H1 (cell line): ENCODE measurements around the gene SHANK2. TPM values are rescaled to one million over a fixed set of nuclear protein-coding genes. Genes with fewer than 3 reads are reported as not detected.
A peak's percentile ranks its signal among the peaks of the same experiment; 100 is the strongest.

Source experiments
- CTCF ChIA-PET: fragments of 300-600 bp; sonication (Branson Sonifier 250); formaldehyde crosslinking; loops from one replicate; lab custom pipeline; 2021; ENCODE audit not compliant: partially characterized antibody; lab: Charles Lee
- POLR2A ChIA-PET: fragments of 300-600 bp; sonication (Branson Sonifier 250); formaldehyde crosslinking; loops from one replicate; lab custom pipeline; 2021; ENCODE audit warnings: inconsistent platforms; ENCODE audit not compliant: partially characterized antibody; lab: Charles Lee
- DNase-seq, 2 experiments: peaks; one replicate each; pipeline versions ENCODE4 v3.0.0 to v3.0.0-alpha.2; 2010 to 2022; ENCODE audit warnings: low spot score in 2 of 2, low read depth in 1 of 2, mixed read lengths in 1 of 2
- FAIRE-seq: peaks from 2 replicates; lab custom pipeline; 2011; peaks lifted over from hg19 to GRCh38; lab: Jason Lieb, UNC
- H2AFZ ChIP-seq: 2 replicates; pipeline ENCODE4 v1.8.1; 2012; ENCODE audit warnings: low read length, inconsistent platforms
- H2AK5ac ChIP-seq: 2 replicates; pipeline ENCODE4 v1.6.1; 2013; ENCODE audit warnings: low read depth, low read length
- H2BK120ac ChIP-seq: replicated peaks from 2 replicates; pipeline ENCODE3; 2013; ENCODE audit warnings: low read depth, low read length, inconsistent platforms
- H2BK12ac ChIP-seq: 2 replicates; pipeline ENCODE4 v1.6.1; 2013; ENCODE audit warnings: low read depth, low read length
- H2BK15ac ChIP-seq: 2 replicates; pipeline ENCODE4 v1.6.1; 2013; ENCODE audit warnings: low read length
- H2BK20ac ChIP-seq: 2 replicates; pipeline ENCODE4 v1.6.1; 2013; ENCODE audit warnings: low read length
- H2BK5ac ChIP-seq: 2 replicates; pipeline ENCODE4 v1.6.1; 2013; ENCODE audit warnings: low read depth, low read length
- H3K14ac ChIP-seq: 2 replicates; pipeline ENCODE4 v1.6.1; 2013; ENCODE audit warnings: inconsistent platforms; ENCODE audit not compliant: insufficient read length
- H3K18ac ChIP-seq: 2 replicates; pipeline ENCODE4 v1.6.1; 2013; ENCODE audit warnings: low read length; ENCODE audit errors: extremely low read depth
- H3K23ac ChIP-seq: 2 replicates; pipeline ENCODE4 v1.6.1; 2013; ENCODE audit warnings: inconsistent platforms; ENCODE audit not compliant: insufficient read length
- H3K23me2 ChIP-seq: 2 replicates; pipeline ENCODE4 v1.6.1; 2013; ENCODE audit warnings: low read depth, low read length
- H3K27ac ChIP-seq: 2 replicates; pipeline ENCODE4 v1.6.1; 2011; ENCODE audit warnings: low read depth, low read length, inconsistent platforms
- H3K27me3 ChIP-seq, 4 experiments: replicated peaks in 1 of 4; 1 replicate in 1 of 4; 2 replicates in 3 of 4; pipeline versions ENCODE4 v1.6.1 to v1.8.1; 2011 to 2013; ENCODE audit warnings: low read length in 3 of 4, mild to moderate bottlenecking in 3 of 4, inconsistent platforms in 2 of 4, mixed read lengths in 2 of 4, moderate library complexity in 1 of 4; ENCODE audit not compliant: control insufficient read depth in 3 of 4, insufficient read depth in 3 of 4; ENCODE audit errors: extremely low read depth in 1 of 4
- H3K36me3 ChIP-seq, 4 experiments: 2 replicates each; pipeline versions ENCODE4 v1.6.1 to v1.8.1; 2011 to 2013; ENCODE audit warnings: mild to moderate bottlenecking in 4 of 4, low read length in 3 of 4, moderate library complexity in 2 of 4, control low read depth in 1 of 4, inconsistent platforms in 1 of 4; ENCODE audit not compliant: insufficient read depth in 4 of 4, control insufficient read depth in 2 of 4
- H3K4ac ChIP-seq: replicated peaks from 2 replicates; pipeline ENCODE3; 2013; ENCODE audit warnings: low read length, low read depth, mixed read lengths, inconsistent platforms; ENCODE audit not compliant: insufficient read length
- H3K4me1 ChIP-seq, 4 experiments: replicated peaks in 1 of 4; 1 replicate in 1 of 4; 2 replicates in 3 of 4; pipeline versions ENCODE4 v1.6.1 to v1.8.1; 2011 to 2013; ENCODE audit warnings: low read length in 3 of 4, inconsistent platforms in 2 of 4, mixed read lengths in 1 of 4; ENCODE audit not compliant: insufficient read depth in 4 of 4, control insufficient read depth in 3 of 4
- H3K4me2 ChIP-seq, 2 experiments: 2 replicates each; pipeline versions ENCODE4 v1.6.1 to v1.8.1; 2011 to 2013; ENCODE audit warnings: low read depth in 2 of 2, low read length in 2 of 2, control low read depth in 1 of 2, inconsistent platforms in 1 of 2, mild to moderate bottlenecking in 1 of 2; ENCODE audit not compliant: insufficient read depth in 1 of 2
- H3K4me3 ChIP-seq, 4 experiments: fragments of 200-600, 300-600 bp in 1 of 4; sonication (generic), shearing (Covaris generic), sonication (Bioruptor Twin) in 1 of 4; 2 replicates each; pipeline versions ENCODE4 v1.5.1 to v1.8.1; 2011 to 2016; ENCODE audit warnings: low read length in 4 of 4, low read depth in 3 of 4, control low read depth in 2 of 4, inconsistent platforms in 2 of 4, mild to moderate bottlenecking in 2 of 4, mixed read lengths in 1 of 4, moderate library complexity in 1 of 4; ENCODE audit not compliant: insufficient read depth in 2 of 4; ENCODE audit errors: extremely low read depth in 1 of 4
- H3K56ac ChIP-seq: replicated peaks from 2 replicates; pipeline ENCODE3; 2013; ENCODE audit warnings: low read depth, mild to moderate bottlenecking, mixed read lengths, low read length, inconsistent platforms; ENCODE audit not compliant: insufficient read length
- H3K79me1 ChIP-seq: 2 replicates; pipeline ENCODE4 v1.6.1; 2013; ENCODE audit warnings: low read depth, low read length, control low read depth
- H3K79me2 ChIP-seq, 2 experiments: 2 replicates each; pipeline versions ENCODE4 v1.6.1 to v1.8.1; 2012 to 2013; ENCODE audit warnings: low read length in 2 of 2, mild to moderate bottlenecking in 2 of 2, inconsistent platforms in 1 of 2; ENCODE audit not compliant: insufficient read depth in 2 of 2, control insufficient read depth in 1 of 2
- H3K9ac ChIP-seq, 4 experiments: replicated peaks in 1 of 4; 1 replicate in 1 of 4; 2 replicates in 3 of 4; pipeline versions ENCODE4 v1.6.1 to v1.8.1; 2011 to 2013; ENCODE audit warnings: low read depth in 3 of 4, low read length in 3 of 4, control low read depth in 2 of 4, mild to moderate bottlenecking in 2 of 4, moderate library complexity in 2 of 4, inconsistent platforms in 1 of 4; ENCODE audit errors: extremely low read depth in 1 of 4
- H3K9me3 ChIP-seq, 2 experiments: 2 replicates each; pipeline versions ENCODE4 v1.6.1 to v1.8.1; 2012 to 2013; ENCODE audit warnings: mild to moderate bottlenecking in 2 of 2, moderate library complexity in 2 of 2, control low read depth in 1 of 2, inconsistent platforms in 1 of 2, low read depth in 1 of 2, low read length in 1 of 2, mixed read lengths in 1 of 2; ENCODE audit not compliant: insufficient read depth in 2 of 2
- H4K20me1 ChIP-seq, 2 experiments: replicated peaks in 1 of 2; 2 replicates each; pipeline versions ENCODE3 to v1.8.1; 2011 to 2013; ENCODE audit warnings: inconsistent platforms in 2 of 2, low read length in 2 of 2, mild to moderate bottlenecking in 1 of 2; ENCODE audit not compliant: insufficient read depth in 2 of 2, control insufficient read depth in 1 of 2
- H4K5ac ChIP-seq: 2 replicates; pipeline ENCODE4 v1.6.1; 2013; ENCODE audit warnings: low read length, low read depth, mixed read lengths, inconsistent platforms; ENCODE audit not compliant: insufficient read length
- H4K8ac ChIP-seq: 2 replicates; pipeline ENCODE4 v1.8.0; 2013; ENCODE audit warnings: mild to moderate bottlenecking, moderate library complexity, low read length, inconsistent platforms; ENCODE audit not compliant: insufficient read depth; ENCODE audit errors: extremely low read depth
- H4K91ac ChIP-seq: replicated peaks from 2 replicates; pipeline ENCODE3; 2013; ENCODE audit warnings: low read length, mixed read lengths, inconsistent platforms; ENCODE audit not compliant: insufficient read length
- NRF1 ChIP-seq: IDR thresholded peaks from 2 replicates; pipeline ENCODE4 v1.6.1; 2011; ENCODE audit warnings: mild to moderate bottlenecking, low read depth, low read length, improper control_type of control experiment
- TEAD4 ChIP-seq: IDR thresholded peaks from 2 replicates; pipeline ENCODE4 v1.6.1; 2012; ENCODE audit warnings: low read depth, low read length, inconsistent platforms, mixed read lengths
- WGBS, 2 experiments: shearing (Covaris generic) in 1 of 2; methylation state at CpG; one replicate each; pipeline versions ENCODE4 v1.1.6 to v1.1.7; 2013 to 2015; ENCODE audit warnings: low lambda C conversion rate in 2 of 2, mixed read lengths in 2 of 2, inconsistent platforms in 1 of 2, low coverage in 1 of 2, missing lambda C conversion rate in 1 of 2; ENCODE audit not compliant: insufficient replicate concordance in 2 of 2, insufficient coverage in 1 of 2, insufficient read length in 1 of 2; ENCODE audit errors: extremely low coverage in 1 of 2, missing lambda C conversion rate in 1 of 2; 5-methylcytosine and 5-hydroxymethylcytosine counted together
- polyA plus RNA-seq, 7 experiments: library from polyadenylated mRNA; depleted of rRNA in 3 of 7; stranded (reverse) in 5 of 7; unstranded in 2 of 7; fragments of >200 nt in 5 of 7; fragments of 200-250 nt in 2 of 7; gene quantifications; 1 replicate in 5 of 7; 2 replicates in 1 of 7; 4 replicates in 1 of 7; pipeline versions ENCODE4 v1.2.1 to v1.2.3, GENCODE V29; 2011 to 2013; ENCODE audit warnings: missing spikeins in 2 of 7, mixed read lengths in 2 of 7
- total RNA-seq: library from RNA; stranded (reverse); fragmentation: NEBNext Ultra II Directional; extraction: Animal tissue kit (Norgen Biotek cat#: 25700); gene quantifications from 2 replicates; pipeline ENCODE4 v1.2.1, GENCODE V29; 2021

SHANK2 gene
- total and polyA plus RNA-seq, 2 of the 8 experiments (the other 6 are each of a cell fraction or from before 2014, with no cell fraction given), result 10.1 to 54.2 TPM

- Histone ChIP-seq H3K23me2 (no peaks in the 10 kb centered on the region), H3K79me1 (peaks cover 10% of the 10 kb centered on the region), H2BK20ac (no peak overlapping the region), H2BK12ac (no peak overlapping the region), H3K4me1 (peaks cover 0 to 13% (median 5%) of the 10 kb centered on the region in 4 experiments; a peak in 3 of 7 replicates), H3K23ac (no peak overlapping the region), H2AK5ac (no peak overlapping the region), H3K27me3 (no peaks in the 10 kb centered on the region), H3K9me3 (peaks cover 0 to 3% of the 10 kb centered on the region in 2 experiments; a peak in 1 of 4 replicates), H3K9ac (no peak overlapping the region), H4K91ac (no peak overlapping the region), H3K36me3 (peaks cover 0 to 5% (median under 1%) of the 10 kb centered on the region in 4 experiments; a peak in 1 of 8 replicates), H3K56ac (no peak overlapping the region), H3K4ac (no peak overlapping the region), H4K20me1 (peaks cover 11 to 21% of the 10 kb centered on the region in 2 experiments), H2AFZ (no peak overlapping the region), H3K79me2 (peaks cover 0 to 55% of the 10 kb centered on the region in 2 experiments; a peak in 2 of 4 replicates), H3K18ac (no peak overlapping the region), H2BK5ac (no peak overlapping the region), H3K4me3 (no peak overlapping the region), H3K14ac (no peak overlapping the region), H3K4me2 (peak overlapping the region in 1 of 2 experiments; percentile 11; a peak in 1 of 4 replicates), H3K27ac (no peak overlapping the region), H2BK120ac (no peak overlapping the region), H2BK15ac (no peak overlapping the region), H4K5ac (no peak overlapping the region), H4K8ac (no peak overlapping the region)
- 81% methylated on average over 17 of the region's 17 CpGs; no CpG with 5 or more reads in 1 of the 2 experiments for WGBS, 2 experiments
- TF ChIP-seq NRF1 (no peak), TEAD4 (peak; percentile 51; the same call in 1 of the 2 replicates)
- CTCF ChIA-PET, result interaction anchor here (1.6 kb wide), 1 partner anchor 35 kb away, joined by 3 read pairs; no protein-coding TSS in a partner anchor
- POLR2A ChIA-PET, result interaction anchor here (0.6 to 1.1 kb wide), 3 partner anchors 28 to 47 kb away, joined by 3 to 6 read pairs (median 3); no protein-coding TSS in a partner anchor
- DNase-seq (no peak), FAIRE-seq (no peak)
Observed at GRCh38 chr11:71206186-71206585, 46.2 kb downstream of the SHANK2 start.
